ENCODE data around the gene TCF12.

GRCh38 chr15:57322602-57323250 is 404.3 kb downstream of the TCF12 start:
- TF ChIP-seq CTCF (IDR thresholded peaks at IDR 0.05) (no peak), POLR2A (IDR thresholded peaks at IDR 0.05) (no peak), POLR2AphosphoS5 (IDR thresholded peaks at IDR 0.05) (no peak)
